Sigmoid colon (tissue), 3 donors: ENCODE data around the gene ZFC3H1.
"Not testable (repeated sequence)": the region's sequence is repeated elsewhere in the genome, so short reads cannot be mapped to it uniquely, and the experiment has no call there.

Experiments
- CTCF ChIP-seq, 4 experiments: fragments of 450-650 bp in 3 of 4; fragments of 200-600 bp in 1 of 4; IDR thresholded peaks; one replicate each; pipeline ENCODE4 v1.5.1; 2016 to 2019; ENCODE audit warnings: antibody characterized with exemption in 4 of 4, mild to moderate bottlenecking in 3 of 4, moderate library complexity in 2 of 4
- POLR2A ChIP-seq, 2 donors: fragments of 450-650 bp; IDR thresholded peaks; one replicate each; pipeline ENCODE4 v1.6.1; 2016; ENCODE audit warnings: antibody characterized with exemption in 2 of 2, mild to moderate bottlenecking in 2 of 2, moderate library complexity in 2 of 2

- not testable (repeated sequence) for TF ChIP-seq POLR2A, CTCF (IDR thresholded peaks at IDR 0.05)
Observed at GRCh38 chr12:71702181-71702580, 38.5 kb upstream of the ZFC3H1 start.
